Activated CD4-positive, alpha-beta T cell treated with anti-CD3 and anti-CD28 coated beads, Interleukin-2, amount 50 U/mL, for 48 hours (primary cell): ENCODE measurements around the gene EOMES.

Experiments used
- DNase-seq, 2 experiments: peaks; one replicate each; pipeline ENCODE4 v3.0.0-alpha.2; 2020

Gene EOMES

GRCh38 chr3:27719314-27720003, 2.7 kb downstream of the EOMES start:
- DNase-seq, result no peak

DNA sequence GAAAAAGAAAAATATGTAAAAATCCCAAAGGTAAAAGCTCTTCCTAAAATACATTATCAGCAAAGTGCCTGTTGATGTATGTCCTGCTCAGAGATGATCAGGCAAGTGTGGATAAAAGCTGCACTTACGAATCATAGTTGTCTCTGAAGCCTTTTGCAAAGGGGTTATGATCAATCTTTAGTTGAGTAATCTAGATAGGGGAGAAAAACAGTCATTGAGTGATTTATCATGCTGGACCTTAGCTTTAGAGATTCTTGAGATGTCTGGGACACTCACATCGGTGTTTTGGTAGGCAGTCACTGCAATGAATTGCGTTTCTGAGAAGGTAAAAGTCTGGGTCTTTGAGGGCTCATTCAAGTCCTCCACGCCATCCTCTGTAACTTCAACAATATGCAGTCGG, 3.7 kb downstream of the EOMES start:
- no peak for DNase-seq

DNA sequence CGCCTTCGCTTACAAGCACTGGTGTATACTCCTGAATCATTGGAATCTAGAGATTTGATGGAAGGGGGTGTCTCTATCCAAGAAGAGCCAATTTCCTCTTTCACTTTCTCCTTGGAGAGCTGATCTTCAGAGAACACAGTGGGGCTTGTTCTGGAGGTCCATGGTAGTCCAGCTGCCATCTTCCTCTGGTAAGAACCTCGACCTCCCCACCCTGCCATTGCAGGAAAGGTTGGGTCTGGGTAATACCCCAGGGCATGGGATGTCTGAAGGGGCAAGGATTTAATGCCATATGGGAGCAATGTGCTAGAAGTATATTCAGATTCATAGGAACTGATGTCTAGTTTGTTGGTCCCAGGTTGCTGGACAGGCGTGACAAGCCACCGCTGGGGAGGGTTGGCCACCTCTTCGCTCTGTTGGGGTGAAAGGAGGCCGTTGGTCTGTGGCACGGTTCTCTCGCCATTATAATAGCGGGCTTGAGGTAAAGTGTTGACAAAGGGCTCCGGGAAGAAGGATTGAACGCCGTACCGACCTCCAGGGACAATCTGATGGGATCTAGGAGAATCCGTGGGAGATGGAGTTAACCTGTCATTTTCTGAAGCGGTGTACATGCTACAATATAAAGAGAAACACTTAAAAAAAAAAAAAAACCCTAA, 4.8 kb downstream of the EOMES start:
- no peak for DNase-seq

GRCh38 chr3:27716309-27716708, 5.8 kb downstream of the EOMES start:
- no peak for DNase-seq

DNA sequence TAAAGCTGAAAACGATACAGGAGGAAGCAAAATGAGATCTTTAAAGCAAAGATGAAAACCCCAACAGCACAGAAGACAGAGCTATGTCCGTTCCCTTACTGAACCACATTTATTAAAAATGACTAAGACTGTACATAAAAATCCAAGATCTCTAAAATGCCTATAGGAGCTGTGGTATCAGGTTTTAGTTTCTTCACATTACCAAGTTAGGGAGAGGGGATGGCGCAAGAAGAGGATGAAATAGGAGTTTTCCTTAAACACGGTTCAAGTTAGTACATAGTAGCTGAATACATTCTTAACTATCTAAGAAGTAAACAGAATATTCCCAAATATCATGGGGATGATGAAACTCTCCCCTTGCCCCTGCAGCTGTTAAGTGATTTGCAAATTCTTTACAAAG, 6.3 kb downstream of the EOMES start:
- no peak for DNase-seq

DNA sequence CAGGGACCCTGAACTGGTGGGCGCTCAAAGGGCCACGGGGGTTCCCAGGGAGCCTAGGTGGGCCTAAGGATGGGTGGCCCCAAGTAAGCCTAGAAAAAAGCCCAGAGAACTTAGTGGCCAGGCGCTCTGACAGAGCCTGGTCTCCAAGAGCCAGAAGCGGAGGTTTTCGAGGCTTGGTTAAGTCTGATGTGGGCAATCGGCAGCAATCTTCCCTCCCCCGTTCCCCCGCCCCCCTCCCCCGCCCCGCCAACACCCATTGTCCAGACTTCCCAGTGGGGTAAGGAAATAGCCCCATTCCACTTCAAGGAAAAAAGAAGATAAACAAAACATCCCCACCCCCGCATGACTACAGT, 6.7 kb downstream of the EOMES start:
- no peak for DNase-seq

DNA sequence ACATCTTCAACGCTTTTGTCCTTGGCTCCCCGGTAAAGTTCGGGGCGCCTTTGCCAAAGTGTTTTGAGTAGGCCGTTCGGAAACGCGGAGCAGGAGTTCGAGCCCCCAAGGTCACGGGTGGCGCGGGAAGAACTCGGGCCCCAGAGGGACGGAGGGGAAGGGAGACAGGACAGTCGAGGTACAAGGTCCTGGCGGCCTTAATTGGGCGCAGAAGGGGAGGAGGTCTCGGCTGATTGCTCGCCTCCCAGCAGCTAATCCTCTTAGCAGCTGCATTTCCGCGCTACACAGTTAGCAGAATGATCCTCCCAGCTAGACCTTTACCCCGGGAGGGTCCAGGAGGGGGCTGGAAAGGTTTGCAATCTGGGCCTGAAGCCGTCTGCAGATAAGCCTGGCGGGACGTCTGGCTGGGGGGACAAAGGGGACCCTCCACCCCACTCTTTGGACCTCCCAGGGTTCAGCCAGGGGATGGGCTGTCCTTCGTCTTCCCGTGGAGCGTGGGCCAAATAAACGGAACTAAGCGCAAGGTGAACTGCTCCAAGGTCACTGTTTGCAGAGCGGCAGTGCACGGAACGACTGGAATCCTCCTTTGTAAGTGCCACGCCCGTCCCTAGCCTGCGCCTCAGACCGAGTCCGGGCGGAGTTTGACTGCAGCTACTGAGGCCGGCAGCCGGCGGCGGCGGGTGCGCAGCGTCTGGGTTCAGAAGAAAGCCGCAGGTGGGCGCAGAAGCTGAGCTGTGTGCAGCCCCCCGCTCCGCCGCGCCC, 7.2 kb downstream of the EOMES start:
- DNase-seq, result peak in 1 of 2 experiments; percentile 39

- DNase-seq, result no peak
These were observed 8.0 kb downstream of the EOMES start for GRCh38 chr3:27714146-27714526.

DNA sequence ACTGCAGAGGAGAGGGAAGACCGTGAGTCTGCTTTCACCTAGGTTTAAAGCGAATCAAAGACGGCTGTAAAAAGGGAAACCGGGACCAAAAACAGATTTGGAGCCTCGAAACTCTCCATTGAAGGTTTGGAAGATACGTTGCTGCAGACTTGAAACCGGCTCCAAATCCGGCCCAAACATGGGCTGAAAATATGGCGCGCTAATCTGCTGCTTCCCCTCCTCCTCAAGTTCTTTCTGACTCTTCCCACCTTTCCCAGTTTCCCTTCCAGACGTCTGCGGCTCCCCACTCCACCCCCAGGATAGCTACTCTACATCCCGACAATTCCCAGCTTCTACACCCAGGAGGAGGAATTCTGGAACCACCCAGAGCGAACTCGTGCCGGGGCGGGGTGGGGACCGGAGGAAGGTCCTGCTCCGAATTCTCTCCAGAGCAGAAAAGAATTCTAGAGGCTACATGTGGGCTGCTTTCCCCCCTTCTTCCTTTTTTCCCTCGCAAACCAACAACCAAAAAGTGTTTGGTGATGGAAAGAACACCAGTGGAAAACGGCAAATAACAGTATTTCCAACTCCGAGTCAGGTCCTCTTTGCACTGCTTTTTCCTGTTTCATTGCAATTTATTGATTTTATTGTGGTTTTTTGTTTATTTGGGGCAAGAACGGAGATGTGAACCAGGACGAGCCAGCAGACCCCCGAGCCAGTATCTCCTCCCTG, 8.5 kb downstream of the EOMES start:
- no peak for DNase-seq

GRCh38 chr3:27713078-27713423, 9.1 kb downstream of the EOMES start:
- no peak for DNase-seq

DNA sequence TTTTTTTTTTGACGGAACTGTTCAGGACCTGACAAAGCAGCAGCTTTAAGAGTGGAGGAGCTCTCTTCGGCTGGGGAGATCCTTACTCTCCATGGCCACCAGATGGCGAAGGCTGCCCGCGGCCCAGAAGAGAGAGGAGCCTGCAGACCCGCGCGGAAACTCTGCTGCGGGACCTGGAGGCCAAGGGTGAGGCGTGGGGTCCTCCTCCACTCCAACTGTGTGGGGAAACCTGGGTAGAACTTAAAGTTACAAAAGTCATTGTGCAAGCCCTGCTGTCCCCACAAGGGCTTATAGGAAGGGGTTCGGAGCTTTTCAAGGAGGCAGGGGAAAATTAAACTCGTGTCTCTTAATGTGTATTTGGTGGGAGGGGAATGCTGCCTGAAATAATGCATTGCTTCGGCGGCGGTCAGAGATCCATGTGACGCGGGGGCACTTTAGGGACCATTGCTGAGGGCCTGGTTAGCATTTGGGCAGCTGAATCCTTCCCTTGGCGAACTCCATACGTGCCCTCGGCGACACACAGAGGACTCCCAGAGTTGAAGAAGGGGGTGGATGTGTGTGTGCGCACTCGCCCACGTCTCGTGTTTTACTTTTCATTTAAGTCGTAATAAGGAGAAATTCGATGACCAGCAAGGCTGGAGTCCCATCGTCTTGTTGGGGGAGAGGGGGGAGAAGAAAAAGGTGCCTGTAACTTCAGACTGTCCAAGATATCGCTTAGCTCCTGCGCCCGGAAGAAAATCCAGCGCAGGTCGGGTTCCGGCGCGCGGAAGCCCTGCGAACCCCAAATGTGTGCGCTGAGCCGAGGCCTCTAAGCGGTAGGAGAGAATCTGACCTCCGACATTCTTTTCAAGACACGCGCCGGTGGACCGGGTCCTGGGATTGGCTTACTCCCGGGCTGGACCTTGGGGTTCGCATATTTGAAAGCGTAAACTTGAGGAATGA, 9.7 kb downstream of the EOMES start:
- DNase-seq, result peak; percentile 75 to 79

- no peak for DNase-seq
These were observed 13.9 kb downstream of the EOMES start for GRCh38 chr3:27708250-27708649.

DNA sequence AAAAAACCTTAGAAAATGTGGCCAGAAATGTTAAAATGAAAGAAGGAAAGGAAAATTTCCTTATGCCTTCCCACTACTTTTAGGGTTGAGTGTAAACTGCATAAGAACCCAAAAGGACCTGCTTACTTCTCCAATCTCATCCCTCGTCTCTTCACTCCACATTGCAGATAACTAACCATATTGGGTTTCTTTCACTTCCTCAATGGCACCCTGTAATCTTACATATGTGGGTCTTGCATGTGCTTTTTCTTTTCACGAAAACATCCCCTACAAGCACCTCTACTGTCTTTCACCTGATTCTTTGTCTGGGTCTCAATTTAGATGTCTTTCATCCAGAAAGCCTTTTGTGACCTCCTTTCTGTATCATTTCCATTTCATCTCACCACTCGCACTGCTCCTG, 23.1 kb downstream of the EOMES start:
- no peak for DNase-seq

DNA sequence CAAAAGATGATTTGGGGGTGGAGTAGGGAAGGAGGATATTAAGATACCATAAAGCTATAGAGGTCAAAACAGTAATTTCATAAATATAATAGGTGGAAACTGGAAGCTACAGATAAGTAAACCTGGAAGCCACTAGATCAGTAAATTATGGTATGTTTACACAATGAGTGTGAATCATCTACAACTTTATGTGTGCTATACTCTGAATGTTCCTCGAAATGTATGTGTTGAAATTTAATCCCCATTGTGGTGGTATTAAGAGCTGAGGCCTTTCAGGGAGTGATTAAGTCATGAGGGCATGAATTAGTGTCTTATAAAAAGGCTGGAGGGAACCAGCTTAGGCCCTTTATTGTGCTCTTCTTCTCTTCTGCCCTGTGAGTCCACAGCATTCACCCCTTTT, 25.2 kb downstream of the EOMES start:
- DNase-seq, result no peak

DNA sequence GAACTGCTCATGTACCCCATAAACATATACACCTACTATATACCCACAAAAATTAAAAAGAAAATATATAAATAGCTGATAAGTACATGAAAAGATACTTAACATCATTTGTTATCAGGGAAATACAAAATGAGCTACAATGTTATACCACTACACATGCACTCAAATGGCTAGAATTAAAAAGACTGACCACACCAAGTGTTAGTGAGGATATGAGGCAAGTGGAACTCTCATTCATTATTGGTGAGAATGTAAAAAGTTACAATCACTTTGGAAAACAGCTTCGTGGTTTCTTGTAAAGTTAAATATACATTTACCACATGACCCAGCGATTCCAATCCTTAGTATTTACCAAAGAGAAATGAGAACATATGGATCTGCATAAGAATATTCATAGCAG, 26.5 kb downstream of the EOMES start:
- DNase-seq, result no peak

DNA sequence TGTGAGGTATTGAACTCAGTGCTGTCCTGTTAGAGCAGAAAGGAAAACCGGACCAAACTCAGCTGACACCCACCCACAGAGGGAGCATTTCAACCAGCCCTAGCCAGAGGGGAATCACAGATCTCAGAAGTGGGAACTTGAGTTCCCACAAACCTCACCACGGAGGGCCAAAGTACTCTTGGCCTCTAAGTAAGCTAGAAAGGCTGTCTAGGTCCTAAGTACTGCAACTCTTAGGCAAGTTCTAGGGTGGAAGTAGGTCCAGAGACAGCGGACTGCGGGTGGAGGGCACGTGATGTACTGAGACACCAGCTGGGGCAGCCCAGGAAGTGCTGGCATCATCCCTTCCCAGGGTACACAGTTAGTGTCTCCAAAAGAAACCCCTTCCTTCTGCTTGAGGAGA, 34.1 kb downstream of the EOMES start:
- no peak for DNase-seq

DNA sequence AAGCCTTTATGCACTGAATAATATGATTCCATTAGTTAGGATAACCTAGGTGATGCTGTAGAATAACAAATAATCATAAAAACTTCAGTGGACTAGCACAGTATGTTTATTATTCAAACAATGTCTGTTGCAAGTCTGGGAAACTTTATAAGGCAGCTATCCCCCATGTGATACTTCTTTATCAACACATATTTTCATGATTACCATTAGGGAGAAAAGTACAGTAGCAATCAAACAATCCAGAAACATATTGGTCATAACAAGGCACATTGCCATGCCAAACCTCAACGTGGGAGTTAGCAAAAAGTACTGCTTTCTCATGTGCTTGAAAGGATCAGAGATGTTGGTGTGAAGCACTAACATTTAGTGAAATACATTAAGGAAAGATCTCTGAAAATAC, 35.5 kb downstream of the EOMES start:
- no peak for DNase-seq

DNA sequence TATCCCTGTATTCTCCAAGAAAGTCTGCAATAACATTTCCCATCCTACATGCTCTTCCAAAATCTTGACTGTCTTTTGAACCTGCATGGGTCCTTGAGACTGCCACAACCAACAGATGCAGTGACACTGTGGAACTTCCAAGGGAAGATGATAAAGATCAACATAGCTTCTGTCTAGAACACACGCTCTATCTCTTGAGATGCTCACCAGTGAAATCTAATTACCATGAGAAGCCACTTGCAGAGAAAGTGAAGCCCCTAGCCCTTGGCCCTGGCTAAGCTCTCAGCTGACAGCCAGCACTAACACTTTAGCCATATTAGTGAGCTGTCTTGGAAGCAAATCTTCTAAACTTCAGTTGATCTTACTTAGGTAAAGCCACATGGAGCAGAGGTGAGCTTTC, 36.6 kb downstream of the EOMES start:
- no peak for DNase-seq

GRCh38 chr3:27684302-27684701, 37.8 kb downstream of the EOMES start:
- DNase-seq, result no peak

GRCh38 chr3:27681249-27681748, 40.8 kb downstream of the EOMES start:
- DNase-seq, result no peak

DNA sequence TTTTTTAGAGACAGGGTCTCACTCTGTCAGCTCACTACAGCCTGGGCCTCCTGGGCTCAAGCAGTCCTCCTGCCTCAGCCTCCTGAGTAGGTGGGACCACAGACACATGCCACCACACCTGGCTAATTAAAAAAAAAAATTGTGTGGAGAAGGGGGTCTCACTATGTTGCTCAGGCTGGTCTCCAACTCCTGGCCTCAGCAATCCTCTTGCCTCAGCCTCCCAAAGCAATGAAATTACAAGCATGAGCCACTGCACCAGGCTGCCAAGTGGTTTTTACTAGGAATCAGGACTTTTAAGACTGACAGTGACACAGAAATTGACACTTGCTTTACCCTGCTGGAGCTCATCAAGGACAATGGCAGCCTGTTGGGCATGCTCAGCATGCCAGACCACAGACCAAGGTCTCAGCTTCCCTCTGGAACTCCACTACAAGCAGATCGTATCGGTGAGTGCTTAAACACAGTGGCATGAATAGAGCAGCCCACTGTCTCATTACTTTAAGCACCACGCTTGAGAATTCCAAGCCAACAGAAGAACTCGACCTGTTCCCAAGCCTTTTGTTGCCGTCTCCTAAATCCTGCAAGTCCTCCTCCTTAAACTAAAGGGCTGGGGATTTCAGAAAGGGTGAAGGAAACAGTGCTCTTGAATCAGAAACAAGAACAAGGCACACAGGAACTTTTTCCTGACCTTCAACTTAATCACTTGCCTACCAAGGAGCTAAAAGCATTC, 41.4 kb downstream of the EOMES start:
- no peak for DNase-seq

DNA sequence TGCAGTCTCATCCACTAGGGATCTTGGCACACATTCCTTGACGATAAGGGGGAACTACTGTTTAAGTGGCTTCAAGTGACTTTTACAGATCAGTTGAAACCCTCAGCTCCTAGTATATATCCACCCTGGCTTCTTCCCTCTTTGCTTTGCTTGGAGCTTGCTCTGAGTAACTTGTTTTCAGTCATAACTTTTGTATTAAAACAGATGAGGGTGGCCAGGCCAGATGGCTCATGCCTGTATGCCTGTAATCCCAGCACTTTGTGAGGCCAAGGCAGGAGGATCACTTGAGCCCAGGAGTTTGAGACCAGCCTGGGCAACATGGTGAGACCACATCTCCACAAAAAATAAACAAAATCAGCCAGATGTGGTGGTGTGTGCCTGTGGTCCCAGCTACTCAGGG, 42.4 kb downstream of the EOMES start:
- no peak for DNase-seq
